Natural killer cell (primary cell): ENCODE measurements around the gene BCL3. TPM values are rescaled to one million over a fixed set of nuclear protein-coding genes. Genes with fewer than 3 reads are reported as not detected.
"Not testable (repeated sequence)": the region's sequence is repeated elsewhere in the genome, so short reads cannot be mapped to it uniquely, and the experiment has no call there.

Source experiments
- ATAC-seq, 3 donors: fragments of 150-1000 bp in 2 of 3; fragments of 200-7000 bp in 1 of 3; cut with Tn5 transposase; 1 replicate in 1 of 3; 2 replicates in 2 of 3; pipeline ENCODE4 v1.10.0; 2021; ENCODE audit warnings: mild to moderate bottlenecking in 2 of 3, moderate library complexity in 2 of 3
- DNase-seq, 2 donors: peaks; one replicate each; pipeline versions ENCODE4 v3.0.0 to v3.0.0-alpha.2; 2013 to 2021; ENCODE audit warnings: mixed read lengths in 1 of 2
- H3K27ac ChIP-seq: one replicate; pipeline ENCODE4 v1.5.1; 2013; ENCODE audit warnings: mild to moderate bottlenecking, low read length
- H3K27me3 ChIP-seq: one replicate; pipeline ENCODE4 v1.6.1; 2013; ENCODE audit warnings: low read length; ENCODE audit not compliant: control insufficient read depth, insufficient read depth
- H3K36me3 ChIP-seq: one replicate; pipeline ENCODE4 v1.6.1; 2013; ENCODE audit warnings: low read length; ENCODE audit not compliant: control insufficient read depth, insufficient read depth
- H3K4me1 ChIP-seq: one replicate; pipeline ENCODE4 v1.6.1; 2013; ENCODE audit warnings: low read length; ENCODE audit not compliant: control insufficient read depth, insufficient read depth
- H3K4me3 ChIP-seq: one replicate; pipeline ENCODE4 v1.5.1; 2013; ENCODE audit warnings: low read length
- H3K9me3 ChIP-seq: one replicate; pipeline ENCODE4 v1.6.1; 2013; ENCODE audit warnings: low read length; ENCODE audit not compliant: control insufficient read depth, insufficient read depth
- H3K27ac Mint-ChIP-seq, 2 donors: one replicate each; pipeline ENCODE4 v1.8.0; 2022; ENCODE audit warnings: mild to moderate bottlenecking in 2 of 2, mixed read lengths in 2 of 2, moderate library complexity in 1 of 2
- H3K27me3 Mint-ChIP-seq, 2 donors: one replicate each; pipeline ENCODE4 v1.8.0; 2022; ENCODE audit warnings: low read depth in 2 of 2, mixed read lengths in 2 of 2
- H3K36me3 Mint-ChIP-seq: one replicate; pipeline ENCODE4 v1.8.0; 2022; ENCODE audit warnings: mixed read lengths
- H3K4me1 Mint-ChIP-seq, 2 donors: one replicate each; pipeline ENCODE4 v1.8.0; 2022; ENCODE audit warnings: mixed read lengths in 2 of 2
- H3K4me3 Mint-ChIP-seq: one replicate; pipeline ENCODE4 v1.8.0; 2022; ENCODE audit warnings: mild to moderate bottlenecking, moderate library complexity, mixed read lengths
- H3K9me3 Mint-ChIP-seq, 2 donors: one replicate each; pipeline ENCODE4 v1.8.0; 2022; ENCODE audit warnings: mixed read lengths in 2 of 2
- WGBS: methylation state at CpG from one replicate; pipeline ENCODE4 v1.1.7; 2013; ENCODE audit warnings: missing lambda C conversion rate; ENCODE audit not compliant: insufficient coverage; 5-methylcytosine and 5-hydroxymethylcytosine counted together
- intact Hi-C: fragments of 100-400 bp; cut with micrococcal nuclease; formaldehyde crosslinking; loops from one replicate; pipeline ENCODE4 v1.14.2; 2022
- total RNA-seq, 4 donors: library from RNA; stranded (reverse); fragments of 120-200 nt in 1 of 4; gene quantifications; one replicate each; pipeline versions ENCODE4 v1.2.3 to v1.2.4, GENCODE V29; 2013 to 2022
- TF ChIP-seq, protein P1 (sequence below): fragments of 200-600 bp; IDR thresholded peaks from one replicate; pipeline ENCODE4 v1.8.0; 2022; ENCODE audit warnings: antibody characterized with exemption

BCL3 gene
- total RNA-seq, 3 donors from 2014 or later (not counting 1 experiment from before 2014, with no cell fraction given) = 152 to 199 (median 164) TPM

DNA sequence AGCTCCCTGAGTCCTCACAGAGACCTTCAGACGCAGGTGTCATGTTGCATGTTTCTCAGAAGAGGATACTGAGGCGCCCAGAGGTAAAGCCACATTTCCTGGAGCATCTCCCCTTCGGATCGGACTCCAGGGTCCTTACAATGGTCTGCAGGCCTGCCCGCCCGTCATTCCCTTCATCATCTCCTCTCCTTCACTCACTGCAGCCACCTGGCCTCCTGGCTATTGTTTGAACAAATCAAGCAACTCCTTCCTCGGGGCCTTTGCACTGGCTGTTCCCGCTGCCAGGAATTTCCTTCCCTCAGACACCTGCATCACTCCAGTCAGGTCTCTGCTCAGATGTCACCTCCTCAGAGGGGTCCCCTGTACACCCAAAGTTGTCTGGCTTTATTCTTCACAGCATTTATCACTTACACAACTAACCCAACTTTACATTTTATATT is 29.2 kb upstream of the BCL3 start:
- H3K4me3 Mint-ChIP-seq = no peak overlapping the region

DNA sequence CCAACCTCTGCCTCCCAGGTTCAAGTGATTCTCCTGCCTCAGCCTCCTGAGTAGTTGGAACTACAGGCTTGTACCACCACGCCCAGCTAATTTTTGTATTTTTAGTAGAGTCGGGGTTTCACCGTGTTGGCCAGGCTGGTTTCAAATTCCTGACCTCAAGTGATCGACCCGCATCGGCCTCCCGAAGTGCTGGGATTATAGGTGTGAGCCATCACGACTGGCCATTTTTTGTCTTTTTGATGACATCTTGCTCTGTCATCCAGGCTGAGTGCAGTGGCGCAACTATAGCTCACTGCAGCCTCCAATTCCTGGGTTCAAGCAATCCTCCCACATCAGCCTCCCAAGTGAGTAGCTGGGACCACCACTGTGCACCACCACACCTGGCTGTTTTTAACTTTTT is 28.1 kb upstream of the BCL3 start:
- H3K9me3 ChIP-seq = not testable (repeated sequence)
- intact Hi-C loops = loop anchor here (5.0 kb wide), 1 partner anchor 127 kb away; the partner anchor contains the start of gene NECTIN2

More for the DNA sequence above, 29.2 kb upstream of the BCL3 start:
- H3K27me3 ChIP-seq = no peaks in the 10 kb centered on the region
- H3K36me3 ChIP-seq = no peaks in the 10 kb centered on the region
- 93% methylated on average over 8 of the region's 8 CpGs for WGBS
- no peak for DNase-seq
- Mint-ChIP-seq H3K9me3 (peaks cover 0 to 2% of the 10 kb centered on the region in 2 donors), H3K27me3 (peaks cover 0 to 4% of the 10 kb centered on the region in 2 donors), H3K36me3 (no peaks in the 10 kb centered on the region), H3K4me1 (peaks cover 4 to 9% of the 10 kb centered on the region in 2 donors), H3K27ac (no peak overlapping the region)
- peaks cover 5% of the 10 kb centered on the region for H3K9me3 ChIP-seq
- H3K4me1 ChIP-seq = peaks cover 22% of the 10 kb centered on the region
- H3K4me3 ChIP-seq = no peak overlapping the region
- intact Hi-C loops = no loop called here
- no peak overlapping the region for H3K27ac ChIP-seq
- TF ChIP-seq, protein P1, sequence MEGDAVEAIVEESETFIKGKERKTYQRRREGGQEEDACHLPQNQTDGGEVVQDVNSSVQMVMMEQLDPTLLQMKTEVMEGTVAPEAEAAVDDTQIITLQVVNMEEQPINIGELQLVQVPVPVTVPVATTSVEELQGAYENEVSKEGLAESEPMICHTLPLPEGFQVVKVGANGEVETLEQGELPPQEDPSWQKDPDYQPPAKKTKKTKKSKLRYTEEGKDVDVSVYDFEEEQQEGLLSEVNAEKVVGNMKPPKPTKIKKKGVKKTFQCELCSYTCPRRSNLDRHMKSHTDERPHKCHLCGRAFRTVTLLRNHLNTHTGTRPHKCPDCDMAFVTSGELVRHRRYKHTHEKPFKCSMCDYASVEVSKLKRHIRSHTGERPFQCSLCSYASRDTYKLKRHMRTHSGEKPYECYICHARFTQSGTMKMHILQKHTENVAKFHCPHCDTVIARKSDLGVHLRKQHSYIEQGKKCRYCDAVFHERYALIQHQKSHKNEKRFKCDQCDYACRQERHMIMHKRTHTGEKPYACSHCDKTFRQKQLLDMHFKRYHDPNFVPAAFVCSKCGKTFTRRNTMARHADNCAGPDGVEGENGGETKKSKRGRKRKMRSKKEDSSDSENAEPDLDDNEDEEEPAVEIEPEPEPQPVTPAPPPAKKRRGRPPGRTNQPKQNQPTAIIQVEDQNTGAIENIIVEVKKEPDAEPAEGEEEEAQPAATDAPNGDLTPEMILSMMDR = no peak
- ATAC-seq = no peak

DNA sequence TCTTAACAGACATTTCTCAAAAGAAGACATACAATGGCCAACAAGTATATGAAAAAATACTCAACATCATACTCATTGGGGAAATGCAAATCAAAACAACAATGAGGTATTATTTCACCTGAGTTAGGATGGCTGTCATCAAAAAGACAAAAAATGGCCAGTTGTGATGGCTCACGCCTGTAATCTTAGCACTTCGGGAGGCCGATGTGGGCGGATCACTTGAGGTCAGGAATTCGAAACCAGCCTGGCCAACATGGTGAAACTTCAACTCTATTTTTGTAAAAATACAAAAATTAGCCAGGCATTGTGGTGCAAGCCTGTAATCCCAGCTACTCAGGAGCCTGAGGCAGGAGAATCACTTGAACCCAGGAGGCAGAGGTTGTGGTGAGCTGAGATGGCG is 27.6 kb upstream of the BCL3 start:
- Histone ChIP-seq H3K27ac (no peak overlapping the region), H3K4me1 (peaks cover 37% of the 10 kb centered on the region), H3K4me3 (no peak overlapping the region), H3K36me3 (no peaks in the 10 kb centered on the region), H3K27me3 (peaks cover 2% of the 10 kb centered on the region), H3K9me3 (no peaks in the 10 kb centered on the region)
- H3K4me3 Mint-ChIP-seq = no peak overlapping the region
- 60% methylated on average over 6 of the region's 6 CpGs for WGBS
- intact Hi-C loops = loop anchor here (5.0 kb wide), 1 partner anchor 126 kb away; the partner anchor contains the start of gene NECTIN2
- H3K9me3 Mint-ChIP-seq = no peaks in the 10 kb centered on the region
- no peak overlapping the region for H3K27ac Mint-ChIP-seq
- peaks cover 9 to 12% of the 10 kb centered on the region in 2 donors for H3K4me1 Mint-ChIP-seq
- ATAC-seq = no peak
- peaks cover 0 to 4% of the 10 kb centered on the region in 2 donors for H3K27me3 Mint-ChIP-seq
- no peak for DNase-seq
- H3K36me3 Mint-ChIP-seq = no peaks in the 10 kb centered on the region
- TF ChIP-seq, protein P1 = no peak

More for the DNA sequence above, 28.1 kb upstream of the BCL3 start:
- H3K4me3 ChIP-seq, H3K27ac Mint-ChIP-seq, H3K36me3 Mint-ChIP-seq, H3K4me3 Mint-ChIP-seq, H3K27me3 Mint-ChIP-seq, H3K27me3 ChIP-seq, ATAC-seq, DNase-seq, H3K27ac ChIP-seq, H3K9me3 Mint-ChIP-seq, H3K36me3 ChIP-seq: not testable (repeated sequence)
- peaks cover 33% of the 10 kb centered on the region for H3K4me1 ChIP-seq
- peaks cover 9 to 12% of the 10 kb centered on the region in 2 donors for H3K4me1 Mint-ChIP-seq
- 96% methylated on average over 9 of the region's 9 CpGs for whole genome bisulfite sequencing

DNA sequence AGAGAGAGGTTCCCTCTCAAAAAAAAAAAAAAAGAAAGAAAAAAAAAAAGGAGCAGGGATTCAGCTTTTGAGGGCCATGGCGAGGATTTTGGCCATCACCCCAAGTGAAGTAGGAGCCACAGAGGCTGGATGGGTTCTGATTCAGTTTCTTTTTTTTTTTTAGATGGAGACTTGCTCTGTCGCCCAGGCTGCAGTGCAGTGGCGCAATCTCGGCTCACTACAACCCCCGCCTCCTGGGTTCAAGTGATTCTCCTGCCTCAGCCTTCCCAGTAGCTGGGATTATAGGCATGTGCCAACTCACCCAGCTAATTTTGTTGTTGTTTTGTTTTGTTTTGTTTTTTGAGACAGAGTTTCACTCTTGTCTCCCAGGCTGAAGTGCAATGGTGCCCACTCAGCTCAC is 27.1 kb upstream of the BCL3 start:
- not testable (repeated sequence) for H3K9me3 Mint-ChIP-seq, H3K4me3 ChIP-seq, H3K27me3 Mint-ChIP-seq, H3K36me3 ChIP-seq, H3K27ac Mint-ChIP-seq, H3K9me3 ChIP-seq, H3K27ac ChIP-seq, DNase-seq, H3K27me3 ChIP-seq, H3K36me3 Mint-ChIP-seq, H3K4me3 Mint-ChIP-seq, ATAC-seq
- H3K4me1 ChIP-seq = peaks cover 37% of the 10 kb centered on the region
- intact Hi-C loops = loop anchor here (5.0 kb wide), 1 partner anchor 126 kb away; the partner anchor contains the start of gene NECTIN2
- 74% methylated on average over 5 of the region's 5 CpGs for WGBS
- H3K4me1 Mint-ChIP-seq = peaks cover 9 to 12% of the 10 kb centered on the region in 2 donors
